A549 (cell line): ENCODE results near the gene CHST5. TPM values are rescaled to one million over a fixed set of nuclear protein-coding genes. Genes with fewer than 3 reads are reported as not detected.
"Not testable (repeated sequence)": the region's sequence is repeated elsewhere in the genome, so short reads cannot be mapped to it uniquely, and the experiment has no call there.

Source experiments
- ATAC-seq, 2 experiments: fragments of 200-7000 bp in 1 of 2; fragments of >200 bp in 1 of 2; cut with Nextera tagmentation in 1 of 2; cut with Tn5 transposase in 1 of 2; 3 replicates each; pipeline versions ENCODE4 v1.8.0 to v1.9.1; 2018 to 2020; ENCODE audit warnings: mild to moderate bottlenecking in 1 of 2, moderate library complexity in 1 of 2
- CTCF ChIA-PET: fragments of 300-600 bp; sonication (Branson Sonifier 250); formaldehyde crosslinking; extraction: SDS; loops from one replicate; lab custom pipeline; 2021; ENCODE audit warnings: antibody characterized with exemption, inconsistent platforms; lab: Yijun Ruan, JAX
- POLR2A ChIA-PET: fragments of 350-600 bp; formaldehyde crosslinking; extraction: SDS; loops from one replicate; lab custom pipeline; 2021; ENCODE audit warnings: antibody characterized with exemption, inconsistent platforms; lab: Yijun Ruan, JAX
- DNase-seq, 2 experiments: peaks; one replicate each; pipeline versions ENCODE4 v3.0.0 to v3.0.0-alpha.2; 2011 to 2016; ENCODE audit warnings: low read depth in 1 of 2, low spot score in 1 of 2
- FAIRE-seq: peaks from 2 replicates; lab custom pipeline; 2011; peaks lifted over from hg19 to GRCh38; lab: Jason Lieb, UNC
- H3K27ac ChIP-seq, 2 experiments: fragments of >200 bp; sonication (Bioruptor Twin); formaldehyde crosslinking; 3 replicates each; pipeline ENCODE4 v1.5.1; 2016 to 2017
- H3K4me1 ChIP-seq: fragments of >200 bp; sonication (Bioruptor Twin); formaldehyde crosslinking; 3 replicates; pipeline ENCODE4 v1.6.1; 2016
- H3K4me2 ChIP-seq: fragments of >200 bp; sonication (Bioruptor Twin); formaldehyde crosslinking; 3 replicates; pipeline ENCODE4 v1.6.1; 2016
- H3K4me3 ChIP-seq: fragments of >200 bp; sonication (Bioruptor Twin); formaldehyde crosslinking; 3 replicates; pipeline ENCODE4 v1.5.1; 2016
- H3K9me3 ChIP-seq: fragments of >200 bp; sonication (Bioruptor Twin); formaldehyde crosslinking; 3 replicates; pipeline ENCODE4 v1.6.1; 2016
- CHD2 ChIP-seq: fragments of 150-350 bp; IDR thresholded peaks from 2 replicates; pipeline ENCODE4 v1.6.1; 2014; ENCODE audit warnings: low read length; ENCODE audit not compliant: partially characterized antibody
- CTCF ChIP-seq: fragments of >200 bp; sonication (Bioruptor Twin); formaldehyde crosslinking; IDR thresholded peaks from 3 replicates; pipeline ENCODE4 v1.5.1; 2016
- ELK1 ChIP-seq: fragments of 150-350 bp; IDR thresholded peaks from 2 replicates; pipeline ENCODE4 v1.6.1; 2014; ENCODE audit warnings: low read depth, mild to moderate bottlenecking, low read length
- EP300 ChIP-seq, 2 experiments: fragments of >200 bp; sonication (Bioruptor Twin); formaldehyde crosslinking; IDR thresholded peaks; 2 replicates in 1 of 2; 3 replicates in 1 of 2; pipeline ENCODE4 v1.6.1; 2016 to 2017
- FOXS1 ChIP-seq: fragments of 250-450 bp; sonication (Bioruptor Pico); IDR thresholded peaks from 2 replicates; pipeline ENCODE4 v1.5.0; 2020; ENCODE audit warnings: mild to moderate bottlenecking, moderate library complexity
- GATA3 ChIP-seq: IDR thresholded peaks from 2 replicates; pipeline ENCODE4 v1.6.1; 2012; ENCODE audit warnings: borderline replicate concordance
- HDAC2 ChIP-seq: fragments of 200-600 bp; sonication (generic); IDR thresholded peaks from 2 replicates; pipeline ENCODE4 v1.6.1; 2016
- HEYL ChIP-seq: fragments of 250-450 bp; sonication (Bioruptor Pico); IDR thresholded peaks from 2 replicates; pipeline ENCODE4 v1.8.0; 2021; ENCODE audit warnings: mild to moderate bottlenecking, moderate library complexity
- HOXB5 ChIP-seq: fragments of 250-450 bp; sonication (Bioruptor Pico); IDR thresholded peaks from 2 replicates; pipeline ENCODE4 v1.5.0; 2020; ENCODE audit warnings: mild to moderate bottlenecking, moderate library complexity
- JUN ChIP-seq, 2 experiments: fragments of >200 bp; sonication (Bioruptor Twin); formaldehyde crosslinking; IDR thresholded peaks; 2 replicates in 1 of 2; 3 replicates in 1 of 2; pipeline ENCODE4 v1.6.1; 2016 to 2017
- NFE2L2 ChIP-seq: fragments of 150-350 bp; conservative IDR thresholded peaks from 2 replicates; pipeline ENCODE4 v1.6.1; 2014; ENCODE audit warnings: low read length
- NR3C1 ChIP-seq: fragments of >200 bp; sonication (Bioruptor Twin); formaldehyde crosslinking; IDR thresholded peaks from 3 replicates; pipeline ENCODE4 v1.6.1; 2017
- PHF8 ChIP-seq: fragments of 200-600 bp; sonication (generic); IDR thresholded peaks from 2 replicates; pipeline ENCODE4 v1.6.1; 2016; ENCODE audit warnings: low read depth, mild to moderate bottlenecking, antibody characterized with exemption, moderate library complexity, borderline replicate concordance
- RAD21 ChIP-seq, 2 experiments: fragments of >200 bp in 1 of 2; sonication (Bioruptor Twin) in 1 of 2; formaldehyde crosslinking in 1 of 2; IDR thresholded peaks in 1 of 2; conservative IDR thresholded peaks in 1 of 2; 2 replicates in 1 of 2; 3 replicates in 1 of 2; pipeline ENCODE4 v1.6.1; 2012 to 2018; ENCODE audit warnings: inconsistent platforms in 1 of 2
- RCOR1 ChIP-seq: fragments of 150-350 bp; IDR thresholded peaks from 2 replicates; pipeline ENCODE4 v1.6.1; 2014; ENCODE audit warnings: antibody characterized with exemption, low read length, low read depth
- REST ChIP-seq: fragments of 200-600 bp; sonication (generic); IDR thresholded peaks from 2 replicates; pipeline ENCODE4 v1.6.1; 2016; ENCODE audit warnings: antibody characterized with exemption, mild to moderate bottlenecking, moderate library complexity
- RFX5 ChIP-seq: fragments of 450-650 bp; IDR thresholded peaks from 2 replicates; pipeline ENCODE4 v1.7.1; 2014; ENCODE audit warnings: antibody characterized with exemption, mild to moderate bottlenecking, moderate library complexity
- TP53 ChIP-seq: fragments of 250-450 bp; sonication (Bioruptor Pico); IDR thresholded peaks from 2 replicates; pipeline ENCODE4 v1.5.0; 2021; ENCODE audit warnings: mild to moderate bottlenecking, moderate library complexity
- ZC3H11A ChIP-seq: fragments of 450-650 bp; IDR thresholded peaks from 2 replicates; pipeline ENCODE4 v1.6.1; 2014; ENCODE audit warnings: antibody characterized with exemption, mild to moderate bottlenecking
- ZFP36 ChIP-seq: fragments of 450-650 bp; IDR thresholded peaks from 2 replicates; pipeline ENCODE4 v1.6.1; 2014; ENCODE audit warnings: borderline replicate concordance; ENCODE audit not compliant: partially characterized antibody
- ZNF302 ChIP-seq: fragments of 250-450 bp; sonication (Bioruptor Pico); IDR thresholded peaks from 2 replicates; pipeline ENCODE4 v1.9.0; 2021; ENCODE audit warnings: inconsistent platforms, mild to moderate bottlenecking, moderate library complexity
- ZSCAN20 ChIP-seq: fragments of 250-450 bp; sonication (Bioruptor Pico); IDR thresholded peaks from 2 replicates; pipeline ENCODE4 v1.8.0; 2022; ENCODE audit warnings: mild to moderate bottlenecking, moderate library complexity
- WGBS: methylation state at CpG from one replicate; pipeline ENCODE4 v1.1.6; 2017; ENCODE audit errors: missing lambda C conversion rate; 5-methylcytosine and 5-hydroxymethylcytosine counted together
- polyA plus RNA-seq, 4 experiments: library from polyadenylated mRNA; depleted of rRNA in 3 of 4; stranded (reverse); fragments of >200 nt; fragmentation: RNase III in 1 of 4; extraction: RNeasy Plus Mini Kit Qiagen cat#74134 plus additional on column Dnase treatment in 1 of 4; gene quantifications; 2 replicates in 3 of 4; 3 replicates in 1 of 4; pipeline ENCODE4 v1.2.3, GENCODE V29; 2011 to 2017
- TF ChIP-seq, protein P1 (sequence below): IDR thresholded peaks from 2 replicates; pipeline ENCODE4 v1.6.1; 2012
- TF ChIP-seq, protein P2 (sequence below): fragments of 450-650 bp; IDR thresholded peaks from 2 replicates; pipeline ENCODE4 v1.6.1; 2014; ENCODE audit warnings: antibody characterized with exemption

The CHST5 gene
- polyA plus RNA-seq, 2 of the 4 experiments (the other 2 are of a cell fraction): 0.05 TPM; not detected in 1

GRCh38 chr16:75502916-75503605 is 32.8 kb downstream of the CHST5 start:
- Histone ChIP-seq H3K4me1 (peaks cover 19% of the 10 kb centered on the region; the same call in 2 of the 3 replicates), H3K4me3 (no peak overlapping the region), H3K27ac (no peak overlapping the region), H3K9me3 (0 out of 3 replicates have a peak, but pooled peaks cover 3% of the 10 kb centered on the region), H3K4me2 (no peak overlapping the region)
- TF ChIP-seq FOXS1 (CRISPR knock-in tag) (no peak), HDAC2 (no peak), NR3C1 (no peak), REST (no peak)
- TF ChIP-seq, protein P1, sequence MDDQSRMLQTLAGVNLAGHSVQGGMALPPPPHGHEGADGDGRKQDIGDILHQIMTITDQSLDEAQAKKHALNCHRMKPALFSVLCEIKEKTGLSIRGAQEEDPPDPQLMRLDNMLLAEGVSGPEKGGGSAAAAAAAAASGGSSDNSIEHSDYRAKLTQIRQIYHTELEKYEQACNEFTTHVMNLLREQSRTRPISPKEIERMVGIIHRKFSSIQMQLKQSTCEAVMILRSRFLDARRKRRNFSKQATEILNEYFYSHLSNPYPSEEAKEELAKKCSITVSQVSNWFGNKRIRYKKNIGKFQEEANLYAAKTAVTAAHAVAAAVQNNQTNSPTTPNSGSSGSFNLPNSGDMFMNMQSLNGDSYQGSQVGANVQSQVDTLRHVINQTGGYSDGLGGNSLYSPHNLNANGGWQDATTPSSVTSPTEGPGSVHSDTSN: no peak
- no peak for ATAC-seq
- ChIA-PET POLR2A (no interaction called here), CTCF (interaction anchor here (0.7 to 1.7 kb wide), 5 partner anchors 9 to 38 kb away, joined by 3 to 8 read pairs (median 4); no protein-coding TSS in a partner anchor)
- WGBS: 86% methylated on average over 4 of the region's 4 CpGs
- DNase-seq: no peak
- no peak for FAIRE-seq

DNA sequence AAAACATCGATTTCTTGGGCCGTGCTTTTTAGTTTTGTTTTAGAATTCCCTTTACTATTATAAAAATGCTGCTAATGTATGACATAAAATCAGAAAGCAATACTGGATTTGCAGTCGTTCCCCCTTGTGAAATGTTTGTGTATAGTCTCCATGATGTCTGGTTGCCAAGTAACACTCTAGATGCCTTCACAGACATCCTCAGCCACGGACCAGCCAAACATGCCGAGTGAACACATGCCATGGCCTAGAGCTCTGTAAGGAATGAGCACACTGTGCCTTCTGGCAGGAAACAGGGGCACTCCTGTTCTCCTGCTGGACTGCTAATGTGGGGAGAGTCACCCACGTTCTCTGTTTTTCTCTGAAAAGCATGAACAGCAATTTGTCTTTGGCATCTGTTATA is 34.1 kb downstream of the CHST5 start:
- CTCF ChIA-PET: interaction anchor here (1.5 kb wide), 1 partner anchor 15 kb away, joined by 5 read pairs; no protein-coding TSS in a partner anchor
- WGBS: 57% methylated on average over 6 of the region's 6 CpGs
- ATAC-seq (peak in 1 of 2 experiments; percentile 73; a peak in 3 of 6 replicates), DNase-seq (peak in 1 of 2 experiments; percentile 38)
- H3K4me2 ChIP-seq, POLR2A ChIA-PET, H3K4me3 ChIP-seq, H3K9me3 ChIP-seq, H3K27ac ChIP-seq, FAIRE-seq: not testable (repeated sequence)
- H3K4me1 ChIP-seq: peaks cover 15% of the 10 kb centered on the region; the same call in 2 of the 3 replicates

DNA sequence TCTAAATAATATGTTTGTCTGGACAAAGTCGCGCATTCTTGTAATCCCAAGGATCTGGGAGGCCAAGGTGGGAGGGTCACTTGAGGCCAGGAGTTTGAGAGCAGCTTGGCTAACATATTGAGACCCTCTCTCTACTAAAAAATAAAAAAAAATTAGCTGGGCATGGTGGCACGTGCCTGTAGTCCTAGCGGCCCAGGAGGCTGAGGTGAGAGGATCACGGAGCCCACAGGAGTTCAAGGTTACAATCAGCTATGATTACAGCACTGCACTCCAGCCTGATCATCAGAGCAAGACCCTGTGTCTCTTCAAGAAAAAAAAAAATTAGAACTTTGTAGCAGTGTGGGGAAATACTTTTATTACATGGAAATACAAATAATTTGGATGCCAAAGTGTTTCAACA is 34.5 kb downstream of the CHST5 start:
- TF ChIP-seq JUN (IDR thresholded peaks at IDR 0.05) (no peak), CHD2 (no peak), ZNF302 (CRISPR knock-in tag) (no peak), NFE2L2 (no peak), ZSCAN20 (CRISPR knock-in tag) (no peak), ZFP36 (no peak), HOXB5 (CRISPR knock-in tag) (no peak), TP53 (no peak), HEYL (no peak), RCOR1 (no peak), RAD21 (conservative IDR thresholded peaks at IDR 0.05 in 1 of 2, IDR thresholded peaks at IDR 0.05 in 1 of 2) (no peak), EP300 (IDR thresholded peaks at IDR 0.05) (no peak), PHF8 (no peak), RFX5 (no peak), HDAC2 (no peak), CTCF (no peak), ZC3H11A (no peak), ELK1 (no peak), GATA3 (no peak)
- TF ChIP-seq, protein P2, sequence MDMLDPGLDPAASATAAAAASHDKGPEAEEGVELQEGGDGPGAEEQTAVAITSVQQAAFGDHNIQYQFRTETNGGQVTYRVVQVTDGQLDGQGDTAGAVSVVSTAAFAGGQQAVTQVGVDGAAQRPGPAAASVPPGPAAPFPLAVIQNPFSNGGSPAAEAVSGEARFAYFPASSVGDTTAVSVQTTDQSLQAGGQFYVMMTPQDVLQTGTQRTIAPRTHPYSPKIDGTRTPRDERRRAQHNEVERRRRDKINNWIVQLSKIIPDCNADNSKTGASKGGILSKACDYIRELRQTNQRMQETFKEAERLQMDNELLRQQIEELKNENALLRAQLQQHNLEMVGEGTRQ: no peak
- no peak for ATAC-seq
- no peak overlapping the region for H3K4me2 ChIP-seq
- CTCF ChIA-PET: interaction anchor here (1.1 to 1.5 kb wide), 2 partner anchors 16 to 36 kb away, joined by 3 to 5 read pairs; no protein-coding TSS in a partner anchor
- no peak for FAIRE-seq
- H3K9me3 ChIP-seq: 0 out of 3 replicates have a peak, but pooled peaks cover 3% of the 10 kb centered on the region
- H3K27ac ChIP-seq: no peak overlapping the region
- peaks cover 13% of the 10 kb centered on the region; the same call in 2 of the 3 replicates for H3K4me1 ChIP-seq
- POLR2A ChIA-PET: no interaction called here
- DNase-seq: no peak
- 66% methylated on average over 5 of the region's 5 CpGs for WGBS
- no peak overlapping the region for H3K4me3 ChIP-seq
